HepG2 (cell line): ENCODE measurements around the gene UROS. TPM values are rescaled to one million over a fixed set of nuclear protein-coding genes. Genes with fewer than 3 reads are reported as not detected.

Source experiments
- ATAC-seq: fragments of 200-7000 bp; cut with Tn5 transposase; 3 replicates; pipeline ENCODE4 v1.9.1; 2020; ENCODE audit warnings: mild to moderate bottlenecking, moderate library complexity
- BruUV-seq: library from RNA; stranded (reverse); fragments of 400-500 nt; replicated peaks from 2 replicates; lab custom pipeline; 2021; lab: Mats Ljungman, UMichigan
- CTCF ChIA-PET: fragments of 300-600 bp; formaldehyde crosslinking; extraction: SDS; loops from one replicate; lab custom pipeline; 2021; ENCODE audit warnings: low total read pairs, inconsistent platforms, low intra/inter-chr PET ratio; lab: Yijun Ruan, JAX
- POLR2A ChIA-PET: fragments of 350-600 bp; sonication (Branson Sonifier 250); formaldehyde crosslinking; loops from one replicate; lab custom pipeline; 2020; ENCODE audit warnings: antibody characterized with exemption, inconsistent platforms; lab: Yijun Ruan, JAX
- DNase-seq: peaks from one replicate; pipeline ENCODE4 v3.0.0-alpha.2; 2015; ENCODE audit warnings: low spot score
- FAIRE-seq: peaks from 3 replicates; lab custom pipeline; 2011; peaks lifted over from hg19 to GRCh38; lab: Jason Lieb, UNC
- H2AFZ ChIP-seq: one replicate; pipeline ENCODE4 v1.6.1; 2011; ENCODE audit warnings: low read length, inconsistent platforms
- H3K27ac ChIP-seq: fragments of 300-600 bp; 3 replicates; pipeline ENCODE4 v1.8.0; 2011; ENCODE audit warnings: mixed run types, mild to moderate bottlenecking, mixed read lengths, low read length, inconsistent platforms; ENCODE audit not compliant: insufficient read depth; ENCODE audit errors: extremely low read length
- H3K27me3 ChIP-seq, 2 experiments: fragments of 200-600 bp in 1 of 2; 2 replicates in 1 of 2; 3 replicates in 1 of 2; pipeline versions ENCODE4 v1.6.0 to v1.8.0; 2011; ENCODE audit warnings: low read length in 2 of 2, mild to moderate bottlenecking in 2 of 2, moderate library complexity in 2 of 2, inconsistent platforms in 1 of 2; ENCODE audit not compliant: insufficient read depth in 2 of 2, control insufficient read depth in 1 of 2
- H3K36me3 ChIP-seq, 2 experiments: fragments of 200-600 bp in 1 of 2; replicated peaks in 1 of 2; 2 replicates in 1 of 2; 3 replicates in 1 of 2; pipeline versions ENCODE4 v1.5.1 to v1.8.0; 2011; ENCODE audit warnings: low read length in 2 of 2, inconsistent platforms in 1 of 2; ENCODE audit not compliant: insufficient read depth in 2 of 2, control insufficient read depth in 1 of 2
- H3K4me1 ChIP-seq: 2 replicates; pipeline ENCODE4 v1.5.1; 2012; ENCODE audit warnings: low read length, inconsistent platforms; ENCODE audit not compliant: insufficient read depth
- H3K4me2 ChIP-seq: 2 replicates; pipeline ENCODE4 v1.6.0; 2011; ENCODE audit warnings: low read depth, low read length, inconsistent platforms
- H3K4me3 ChIP-seq, 3 experiments: fragments of 200-600 bp in 1 of 3; sonication (generic), shearing (Covaris generic) in 1 of 3; replicated peaks in 1 of 3; 2 replicates each; pipeline ENCODE4 v1.5.1; 2011 to 2016; ENCODE audit warnings: low read length in 3 of 3, inconsistent platforms in 2 of 3, low read depth in 2 of 3, mild to moderate bottlenecking in 2 of 3, control low read depth in 1 of 3, mixed read lengths in 1 of 3; ENCODE audit not compliant: insufficient read depth in 1 of 3
- H3K79me2 ChIP-seq: one replicate; pipeline ENCODE4 v1.6.1; 2011; ENCODE audit warnings: low read length, inconsistent platforms; ENCODE audit not compliant: insufficient read depth
- H3K9ac ChIP-seq: 2 replicates; pipeline ENCODE4 v1.6.0; 2011; ENCODE audit warnings: mild to moderate bottlenecking, low read depth, low read length, inconsistent platforms; ENCODE audit not compliant: insufficient read depth
- H3K9me3 ChIP-seq: 2 replicates; pipeline ENCODE4 v1.5.1; 2012; ENCODE audit warnings: mild to moderate bottlenecking, low read length
- H4K20me1 ChIP-seq: 2 replicates; pipeline ENCODE4 v1.6.0; 2011; ENCODE audit warnings: inconsistent platforms, mild to moderate bottlenecking, low read length, moderate library complexity; ENCODE audit not compliant: insufficient read depth
- DR1 ChIP-seq: sonication (generic); formaldehyde crosslinking; IDR thresholded peaks from 2 replicates; pipeline ENCODE4 v1.8.0; 2021; ENCODE audit warnings: mild to moderate bottlenecking, missing genetic modification reagents, inconsistent platforms
- GFI1 ChIP-seq: sonication (generic); formaldehyde crosslinking; IDR thresholded peaks from 2 replicates; pipeline ENCODE4 v1.5.0; 2020; ENCODE audit warnings: missing genetic modification reagents, mild to moderate bottlenecking, borderline replicate concordance
- TBL1XR1 ChIP-seq: fragments of 150-350 bp; IDR thresholded peaks from 2 replicates; pipeline ENCODE4 v1.6.1; 2014; ENCODE audit warnings: borderline replicate concordance, low read length; ENCODE audit not compliant: partially characterized antibody
- ZNF773 ChIP-seq: sonication (generic); formaldehyde crosslinking; IDR thresholded peaks from 2 replicates; pipeline ENCODE4 v1.4.0; 2020; ENCODE audit warnings: missing genetic modification reagents, borderline replicate concordance
- ZNF841 ChIP-seq: sonication (generic); formaldehyde crosslinking; IDR thresholded peaks from 2 replicates; pipeline ENCODE4 v1.8.1; 2023; ENCODE audit warnings: missing genetic modification reagents, borderline replicate concordance
- WGBS: methylation state at CpG from one replicate; pipeline ENCODE4 v1.1.6; 2017; ENCODE audit warnings: low lambda C conversion rate; 5-methylcytosine and 5-hydroxymethylcytosine counted together
- in situ Hi-C: cut with HindIII; loops from 2 replicates; pipeline ENCODE4 v1.10.0; 2017; ENCODE audit warnings: low pct_unique_long_range_greater_than_20kb; ENCODE audit not compliant: extremely low pct_ligation_motif_present
- intact Hi-C: fragments of 100-400 bp; cut with micrococcal nuclease; formaldehyde crosslinking; loops from one replicate; pipeline ENCODE4 v1.10.0; 2022; ENCODE audit not compliant: unreplicated experiment
- polyA plus RNA-seq, 8 experiments: library from polyadenylated mRNA; depleted of rRNA in 3 of 8; stranded (reverse) in 7 of 8; unstranded in 1 of 8; fragments of >200 nt; fragmentation: Illumina TruSeq in 4 of 8; extraction: Trizol in 4 of 8; gene quantifications; 2 replicates each; pipeline versions ENCODE4 v1.2.1 to v1.2.3, GENCODE V29; 2011 to 2016; ENCODE audit warnings: low read depth in 4 of 8, missing spikeins in 1 of 8, mixed read lengths in 1 of 8; ENCODE audit not compliant: insufficient read depth in 1 of 8
- total RNA-seq, 5 experiments: library from RNA; depleted of rRNA; stranded (reverse); fragments of >200 nt; fragmentation: Illumina TruSeq; extraction: Trizol; gene quantifications; 2 replicates each; pipeline ENCODE4 v1.2.3, GENCODE V29; 2016; ENCODE audit warnings: low read depth in 1 of 5
- TF ChIP-seq, protein P1 (sequence below): sonication (generic); formaldehyde crosslinking; IDR thresholded peaks from 2 replicates; pipeline ENCODE4 v1.5.1; 2020; ENCODE audit warnings: missing genetic modification reagents, mild to moderate bottlenecking, borderline replicate concordance
- TF ChIP-seq, protein P2 (sequence below): sonication (generic); formaldehyde crosslinking; IDR thresholded peaks from 2 replicates; pipeline ENCODE4 v1.4.0; 2020; ENCODE audit warnings: missing genetic modification reagents, borderline replicate concordance

The UROS gene
- total and polyA plus RNA-seq, 2 of the 13 experiments (the other 11 are each of a cell fraction or from before 2014, with no cell fraction given), result 14.8 to 49.9 TPM

DNA sequence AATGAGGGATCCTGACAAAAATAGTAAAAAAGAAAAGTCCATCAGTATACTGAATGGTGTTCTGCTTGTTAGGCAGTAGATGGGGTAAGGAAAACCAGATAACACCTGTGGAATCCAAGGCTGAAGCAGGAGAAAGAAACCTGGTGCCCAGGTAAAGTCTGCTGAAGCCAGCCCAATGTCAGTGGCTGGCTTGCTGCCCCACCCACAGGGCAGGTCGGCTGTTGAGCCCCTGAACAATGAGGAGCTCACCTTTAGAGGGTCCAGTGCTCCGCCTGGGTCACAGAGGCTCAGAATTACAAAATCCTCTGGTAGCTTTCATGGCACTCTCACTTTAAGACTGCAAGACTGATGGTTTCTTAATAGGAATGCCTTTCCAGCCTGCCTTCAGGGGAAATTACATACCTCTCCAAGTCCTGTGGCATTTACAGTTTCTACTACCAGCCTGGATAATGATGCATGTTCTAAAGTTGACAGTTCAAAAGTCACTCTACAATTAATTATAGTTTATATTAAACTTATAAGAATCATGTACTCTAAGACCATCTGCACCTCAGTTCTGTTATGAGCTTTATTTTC, 34.2 kb upstream of the UROS start:
- no peak overlapping the region for H3K4me3 ChIP-seq
- FAIRE-seq (no peak), ATAC-seq (no peak), DNase-seq (no peak)
- TF ChIP-seq DR1 (CRISPR knock-in tag) (no peak), ZNF841 (CRISPR knock-in tag) (no peak), ZNF773 (no peak), TBL1XR1 (no peak), GFI1 (CRISPR knock-in tag) (no peak)
- TF ChIP-seq, protein P1, sequence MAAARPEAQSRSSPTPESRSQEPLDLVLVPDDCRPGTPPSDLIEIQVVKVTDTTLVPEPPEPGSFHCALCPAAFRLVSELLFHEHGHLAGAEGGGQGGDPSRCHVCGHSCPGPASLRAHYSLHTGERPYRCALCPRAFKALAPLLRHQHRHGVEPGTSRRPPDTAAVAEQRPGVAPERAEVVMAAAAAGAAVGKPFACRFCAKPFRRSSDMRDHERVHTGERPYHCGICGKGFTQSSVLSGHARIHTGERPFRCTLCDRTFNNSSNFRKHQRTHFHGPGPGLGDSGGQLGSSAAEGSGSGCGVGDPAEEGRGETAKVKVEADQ (CRISPR knock-in tag), result no peak
- TF ChIP-seq, protein P2, sequence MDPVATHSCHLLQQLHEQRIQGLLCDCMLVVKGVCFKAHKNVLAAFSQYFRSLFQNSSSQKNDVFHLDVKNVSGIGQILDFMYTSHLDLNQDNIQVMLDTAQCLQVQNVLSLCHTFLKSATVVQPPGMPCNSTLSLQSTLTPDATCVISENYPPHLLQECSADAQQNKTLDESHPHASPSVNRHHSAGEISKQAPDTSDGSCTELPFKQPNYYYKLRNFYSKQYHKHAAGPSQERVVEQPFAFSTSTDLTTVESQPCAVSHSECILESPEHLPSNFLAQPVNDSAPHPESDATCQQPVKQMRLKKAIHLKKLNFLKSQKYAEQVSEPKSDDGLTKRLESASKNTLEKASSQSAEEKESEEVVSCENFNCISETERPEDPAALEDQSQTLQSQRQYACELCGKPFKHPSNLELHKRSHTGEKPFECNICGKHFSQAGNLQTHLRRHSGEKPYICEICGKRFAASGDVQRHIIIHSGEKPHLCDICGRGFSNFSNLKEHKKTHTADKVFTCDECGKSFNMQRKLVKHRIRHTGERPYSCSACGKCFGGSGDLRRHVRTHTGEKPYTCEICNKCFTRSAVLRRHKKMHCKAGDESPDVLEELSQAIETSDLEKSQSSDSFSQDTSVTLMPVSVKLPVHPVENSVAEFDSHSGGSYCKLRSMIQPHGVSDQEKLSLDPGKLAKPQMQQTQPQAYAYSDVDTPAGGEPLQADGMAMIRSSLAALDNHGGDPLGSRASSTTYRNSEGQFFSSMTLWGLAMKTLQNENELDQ, result no peak
- no peak overlapping the region for H2AFZ ChIP-seq
- ChIA-PET CTCF (no interaction called here), POLR2A (no interaction called here)
- H3K4me2 ChIP-seq, result no peak overlapping the region
- H3K9me3 ChIP-seq, result no peaks in the 10 kb centered on the region
- BruUV-seq, result no TSS peak
- H3K36me3 ChIP-seq, result peaks cover 3 to 16% of the 10 kb centered on the region in 2 experiments; a peak in 4 of 5 replicates
- H3K27me3 ChIP-seq, result no peaks in the 10 kb centered on the region
- in situ Hi-C loops (no loop called here), intact Hi-C loops (no loop called here)
- H3K79me2 ChIP-seq, result no peaks in the 10 kb centered on the region
- H3K27ac ChIP-seq, result no peak overlapping the region
- no peaks in the 10 kb centered on the region for H4K20me1 ChIP-seq
- H3K9ac ChIP-seq, result no peak overlapping the region
- H3K4me1 ChIP-seq, result no peaks in the 10 kb centered on the region
- no CpG with 5 or more reads among the region's 2 CpGs for WGBS
